ENCODE data around the gene SPDEF.

Gene SPDEF

GRCh38 chr6:34562350-34562749, 6.2 kb upstream of the SPDEF start:
- DNase-seq = no peak

GRCh38 chr6:34561227-34561530, 5.0 kb upstream of the SPDEF start:
- DNase-seq = no peak

DNA sequence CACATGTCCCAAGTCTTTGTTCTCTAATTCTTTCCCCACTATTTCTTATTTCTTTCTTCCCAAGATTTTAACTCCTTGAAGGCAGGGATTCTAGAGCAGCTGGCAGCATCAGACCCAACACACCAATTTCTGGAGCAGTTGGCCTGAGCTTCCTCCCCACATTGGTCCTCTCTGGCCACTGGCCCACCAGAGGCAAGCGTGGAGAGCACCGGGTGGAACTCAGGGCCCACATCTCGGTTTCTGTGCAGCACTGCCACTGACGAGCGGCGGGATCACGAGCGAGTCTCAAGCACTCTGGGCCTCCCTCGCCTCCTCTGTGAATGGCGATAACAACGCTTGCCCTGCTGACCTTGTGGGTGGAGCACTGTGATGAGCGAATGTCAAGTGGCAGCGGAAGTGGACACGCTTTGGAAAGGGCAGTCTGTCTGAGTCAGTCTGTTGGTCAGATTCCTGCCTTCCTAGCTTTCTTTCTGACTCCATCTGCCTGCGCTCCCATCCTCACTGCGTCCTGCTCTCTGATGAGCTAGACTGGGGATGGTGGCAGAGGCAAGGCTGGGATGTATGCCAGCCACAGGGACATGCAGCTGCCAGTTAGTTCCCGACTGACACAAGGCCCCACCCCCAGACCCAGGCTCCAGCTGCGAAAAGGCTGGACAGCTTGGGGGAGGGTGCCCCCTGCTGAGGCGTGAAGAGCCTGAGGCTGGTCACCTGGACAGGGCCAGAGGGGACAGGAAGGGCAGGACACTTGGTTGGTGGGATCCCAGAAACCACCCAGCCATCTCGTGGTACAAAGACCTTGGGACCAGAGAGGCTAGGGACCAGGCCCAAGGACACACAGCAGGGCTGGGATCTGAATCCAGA, 4.5 kb upstream of the SPDEF start:
- no peak for DNase-seq

- DNase-seq = no peak
Observed at GRCh38 chr6:34559651-34560365, 3.7 kb upstream of the SPDEF start.

GRCh38 chr6:34558172-34558714, 2.1 kb upstream of the SPDEF start:
- DNase-seq = no peak

- DNase-seq = no peak
Observed at GRCh38 chr6:34557228-34557627, 1.1 kb upstream of the SPDEF start.

GRCh38 chr6:34556493-34556892, 364 bp upstream of the SPDEF start:
- DNase-seq = no peak

DNA sequence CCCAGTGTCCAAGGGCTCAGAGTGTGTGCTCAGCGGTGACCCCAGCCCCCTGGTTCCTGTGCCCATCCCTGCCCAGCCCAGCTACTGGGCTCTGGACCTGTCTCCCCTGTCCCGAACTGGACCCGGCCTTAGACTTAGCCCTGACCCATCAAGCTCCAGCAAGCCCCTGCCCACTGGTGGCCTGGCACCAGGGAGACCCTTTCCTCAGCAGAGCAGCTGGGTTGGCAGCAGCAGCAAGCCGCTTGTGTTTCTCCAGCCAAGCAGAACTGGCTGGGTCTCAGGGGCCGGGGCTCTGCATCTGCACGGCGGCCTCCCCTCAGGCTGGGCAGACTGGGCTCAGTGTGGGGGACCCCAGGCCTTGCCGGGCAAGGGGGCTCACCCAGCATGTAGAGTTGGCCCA, 801 bp downstream of the SPDEF start:
- no peak for DNase-seq

- DNase-seq = no peak
Observed at GRCh38 chr6:34555007-34555322, 1.2 kb downstream of the SPDEF start.

DNA sequence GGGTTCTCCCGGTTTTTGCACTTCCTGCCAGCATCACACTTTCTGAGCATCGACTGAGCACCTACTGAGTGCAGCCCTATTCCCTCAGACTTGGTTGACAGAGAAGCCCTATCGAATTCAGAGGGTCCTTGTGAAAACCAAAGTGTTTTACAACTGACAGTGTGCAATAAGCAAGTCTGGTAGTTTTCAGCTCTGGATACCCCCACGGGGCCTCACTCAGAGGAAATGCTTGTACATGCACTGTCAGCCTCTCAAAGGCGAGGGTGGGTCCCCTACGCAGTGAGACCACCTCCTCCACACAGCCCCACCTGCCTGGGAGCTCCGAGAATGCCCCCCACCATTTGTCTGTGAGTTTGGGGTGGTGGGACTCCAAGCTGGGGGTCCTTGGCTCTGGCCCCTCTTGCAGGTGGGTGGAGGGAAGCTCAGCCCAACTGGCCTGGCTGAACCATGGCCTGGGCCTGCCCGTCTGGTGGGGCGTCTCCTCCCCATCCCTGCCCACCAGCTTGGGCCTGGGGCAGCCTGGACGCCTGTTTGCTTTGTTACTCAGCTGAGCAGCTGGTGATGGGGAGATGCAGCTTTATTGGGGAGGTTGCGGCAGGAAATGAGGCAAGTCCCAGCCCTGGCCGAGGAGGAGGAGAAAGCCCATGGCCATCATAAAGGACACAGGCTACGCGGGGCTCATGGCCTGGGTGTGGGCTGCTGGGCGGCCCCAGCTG, 1.7 kb downstream of the SPDEF start:
- no peak for DNase-seq

DNA sequence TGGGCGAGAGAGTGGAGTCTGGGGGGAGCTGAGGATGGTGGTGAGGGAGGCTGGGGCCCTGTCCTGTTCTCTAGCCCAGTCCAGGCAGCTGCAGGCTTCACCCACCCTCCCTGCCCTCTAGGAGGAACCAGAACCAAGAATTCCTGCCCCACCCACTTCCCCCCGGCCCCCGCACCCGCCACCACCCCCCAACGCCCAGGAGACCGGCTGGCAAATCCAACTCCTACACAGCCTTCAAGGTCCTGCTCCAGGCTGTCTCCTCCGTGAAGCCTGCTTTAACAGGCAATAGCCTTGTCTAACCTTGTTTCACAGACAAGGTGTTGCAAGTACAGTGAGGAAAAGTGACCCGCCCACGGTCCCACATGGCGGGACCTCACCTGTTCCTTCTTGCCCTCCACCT, 2.4 kb downstream of the SPDEF start:
- DNase-seq = no peak

- no peak for DNase-seq
Observed at GRCh38 chr6:34553146-34553545, 3.0 kb downstream of the SPDEF start.

- DNase-seq = no peak
Observed at GRCh38 chr6:34552620-34553019, 3.5 kb downstream of the SPDEF start.

GRCh38 chr6:34551720-34552119, 4.4 kb downstream of the SPDEF start:
- DNase-seq = no peak

DNA sequence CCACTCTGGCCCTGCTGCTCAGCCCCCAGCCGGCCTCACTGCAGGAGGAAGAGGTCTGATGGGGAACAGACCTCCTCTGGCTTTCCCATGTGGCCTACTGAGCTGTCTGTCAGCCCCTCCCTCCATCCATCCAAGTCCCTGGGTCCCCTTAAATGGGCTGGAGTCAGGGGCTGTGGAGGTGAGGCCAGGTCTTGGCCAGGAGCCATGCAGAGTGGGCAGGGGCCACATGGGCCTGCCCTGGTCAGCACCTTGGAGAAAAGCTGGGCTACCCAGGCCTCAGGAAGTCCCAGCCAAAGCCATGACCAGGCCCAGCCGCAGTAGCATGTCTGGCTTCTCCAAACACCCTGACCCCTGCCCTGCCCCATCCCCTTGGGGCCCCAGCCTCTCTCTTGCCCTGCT, 6.3 kb downstream of the SPDEF start:
- no peak for DNase-seq

- no peak for DNase-seq
Observed at GRCh38 chr6:34549026-34549803, 6.9 kb downstream of the SPDEF start.

DNA sequence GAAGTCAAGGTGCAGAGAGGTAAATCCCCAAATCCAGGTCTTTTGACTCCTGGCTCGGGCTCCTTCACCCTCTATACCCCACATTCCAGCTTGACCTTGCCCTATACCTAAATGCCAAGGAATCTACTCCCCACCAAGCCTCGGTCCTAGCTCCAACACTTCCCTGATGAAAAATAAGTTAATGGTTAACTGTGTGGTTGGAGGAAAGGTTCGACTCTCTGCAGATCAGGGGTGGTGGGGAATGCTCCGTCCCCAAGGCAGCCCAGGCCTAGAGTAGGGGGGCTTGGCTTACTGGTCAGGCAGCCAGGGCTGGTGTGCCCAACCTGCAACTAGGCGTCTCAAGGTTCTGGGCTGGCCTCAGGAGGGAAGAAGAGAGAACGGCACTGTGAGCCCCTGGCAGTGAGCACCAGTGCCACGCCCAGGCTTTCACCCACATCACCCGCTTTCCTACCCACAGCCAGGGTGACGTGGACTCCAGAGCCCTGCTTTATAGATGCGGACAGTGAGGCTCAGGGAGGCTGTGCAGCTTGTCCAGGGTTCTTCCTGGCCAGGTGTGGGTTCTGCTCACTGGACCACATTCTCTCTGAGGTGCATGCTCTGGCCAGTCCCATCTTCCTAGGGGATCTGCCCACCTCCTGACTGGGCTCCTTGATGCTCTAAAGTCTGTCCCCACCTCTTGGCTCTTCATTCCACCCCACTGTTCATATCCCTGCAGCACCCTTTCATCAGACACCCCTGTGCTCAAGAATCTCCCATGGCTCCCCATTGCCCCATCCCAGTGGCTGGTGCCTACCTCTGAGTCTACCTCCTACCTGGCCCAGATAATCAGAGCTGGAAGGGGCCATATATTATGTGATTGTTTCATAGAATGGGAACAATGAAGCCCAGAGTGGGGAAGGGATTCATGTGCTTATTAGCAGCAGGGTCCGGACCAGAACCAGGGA, 8.2 kb downstream of the SPDEF start:
- no peak for DNase-seq

DNA sequence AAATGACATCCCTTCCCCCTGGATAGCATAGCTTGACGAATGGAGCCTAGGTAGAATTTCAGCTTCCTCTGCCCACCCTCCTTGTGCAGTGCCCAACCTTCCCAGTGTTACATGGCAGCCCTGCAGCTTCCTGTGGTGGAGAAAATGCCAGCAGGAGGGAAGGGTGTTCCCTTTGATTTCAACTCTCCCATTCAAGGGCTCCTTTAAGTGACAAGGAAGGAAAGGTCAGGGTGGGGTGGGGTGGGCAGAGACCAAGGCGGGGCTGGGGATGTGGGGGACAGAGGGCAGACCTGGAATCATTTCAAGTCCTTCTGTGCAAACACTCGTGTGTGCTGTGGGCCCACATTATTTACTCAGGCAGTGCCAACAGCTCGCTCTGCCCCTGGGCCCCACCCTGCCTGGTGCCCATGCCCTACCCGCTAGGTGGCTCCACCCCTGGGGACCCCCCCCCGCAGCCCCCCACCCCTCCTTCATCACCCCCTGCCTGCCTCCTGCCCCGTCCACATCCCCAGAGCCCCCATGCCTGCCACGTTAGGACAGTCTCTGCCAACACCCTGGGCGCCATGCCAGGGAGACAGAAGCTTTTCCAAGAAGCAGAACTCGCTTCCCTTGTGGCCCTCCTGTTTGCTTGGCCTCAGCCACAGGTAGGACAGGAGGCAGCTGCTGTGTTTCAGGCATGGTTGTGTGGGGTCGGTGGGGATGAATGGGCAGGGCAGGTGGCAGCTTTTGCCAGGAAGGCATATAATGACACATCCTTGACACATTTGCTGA, 9.4 kb downstream of the SPDEF start:
- no peak for DNase-seq

- DNase-seq = no peak
Observed at GRCh38 chr6:34544776-34545471, 11.2 kb downstream of the SPDEF start.

- DNase-seq = no peak
Observed at GRCh38 chr6:34544052-34544604, 12.0 kb downstream of the SPDEF start.

Measured in central memory CD4-positive, alpha-beta T cell (primary cell).